SH-SY5Y (cell line): ENCODE results near the gene LCE1B.

Experiments used
- GATA2 ChIP-seq: IDR thresholded peaks from 2 replicates; pipeline ENCODE4 v1.6.1; 2011; ENCODE audit warnings: mild to moderate bottlenecking, low read depth, low read length
- GATA3 ChIP-seq: IDR thresholded peaks from 2 replicates; pipeline ENCODE4 v1.6.1; 2011; ENCODE audit warnings: low read depth, mild to moderate bottlenecking, low read length, moderate library complexity

DNA sequence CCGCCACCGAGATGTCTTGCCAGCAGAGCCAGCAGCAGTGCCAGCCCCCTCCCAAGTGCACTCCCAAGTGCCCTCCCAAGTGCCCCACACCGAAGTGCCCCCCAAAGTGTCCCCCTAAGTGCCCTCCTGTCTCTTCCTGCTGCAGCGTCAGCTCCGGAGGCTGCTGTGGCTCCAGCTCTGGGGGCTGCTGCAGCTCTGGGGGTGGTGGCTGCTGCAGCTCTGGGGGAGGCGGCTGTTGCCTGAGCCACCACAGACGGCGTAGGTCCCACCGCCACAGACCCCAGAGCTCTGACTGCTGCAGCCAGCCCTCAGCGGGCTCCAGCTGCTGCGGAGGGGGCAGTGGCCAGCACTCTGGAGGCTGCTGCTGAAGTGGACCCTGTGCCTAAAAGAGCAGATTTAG is 35.4 kb upstream of the LCE1B start:
- TF ChIP-seq GATA2 = no peak
- no peak for TF ChIP-seq GATA3
